ENCODE results near the gene PPIL1. TPM values are rescaled to one million over a fixed set of nuclear protein-coding genes. Genes with fewer than 3 reads are reported as not detected.
A peak's percentile ranks its signal among the peaks of the same experiment; 100 is the strongest.

The PPIL1 gene
- total RNA-seq, 4 donors from 2014 or later = 4.1 to 16.6 (median 7.7) TPM

GRCh38 chr6:36832313-36832712, 42.3 kb downstream of the PPIL1 start:
- no peak for DNase-seq (ENCODE audit: low spot score in 2 of 2)
- H3K36me3 ChIP-seq = no peaks in the 10 kb centered on the region
- 97% methylated on average over 5 of the region's 5 CpGs for WGBS
- TF ChIP-seq POLR2AphosphoS5 (IDR thresholded peaks at IDR 0.05) (no peak), EP300 (IDR thresholded peaks at IDR 0.05) (no peak), POLR2A (IDR thresholded peaks at IDR 0.05) (no peak)
- TF ChIP-seq, protein P1, sequence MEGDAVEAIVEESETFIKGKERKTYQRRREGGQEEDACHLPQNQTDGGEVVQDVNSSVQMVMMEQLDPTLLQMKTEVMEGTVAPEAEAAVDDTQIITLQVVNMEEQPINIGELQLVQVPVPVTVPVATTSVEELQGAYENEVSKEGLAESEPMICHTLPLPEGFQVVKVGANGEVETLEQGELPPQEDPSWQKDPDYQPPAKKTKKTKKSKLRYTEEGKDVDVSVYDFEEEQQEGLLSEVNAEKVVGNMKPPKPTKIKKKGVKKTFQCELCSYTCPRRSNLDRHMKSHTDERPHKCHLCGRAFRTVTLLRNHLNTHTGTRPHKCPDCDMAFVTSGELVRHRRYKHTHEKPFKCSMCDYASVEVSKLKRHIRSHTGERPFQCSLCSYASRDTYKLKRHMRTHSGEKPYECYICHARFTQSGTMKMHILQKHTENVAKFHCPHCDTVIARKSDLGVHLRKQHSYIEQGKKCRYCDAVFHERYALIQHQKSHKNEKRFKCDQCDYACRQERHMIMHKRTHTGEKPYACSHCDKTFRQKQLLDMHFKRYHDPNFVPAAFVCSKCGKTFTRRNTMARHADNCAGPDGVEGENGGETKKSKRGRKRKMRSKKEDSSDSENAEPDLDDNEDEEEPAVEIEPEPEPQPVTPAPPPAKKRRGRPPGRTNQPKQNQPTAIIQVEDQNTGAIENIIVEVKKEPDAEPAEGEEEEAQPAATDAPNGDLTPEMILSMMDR (IDR thresholded peaks at IDR 0.05) = no peak
- no peak overlapping the region for H3K4me3 ChIP-seq
- H3K9me3 ChIP-seq = no peaks in the 10 kb centered on the region
- H3K27me3 ChIP-seq = no peaks in the 10 kb centered on the region
- H3K4me1 ChIP-seq = peaks cover 36% of the 10 kb centered on the region
- H3K27ac ChIP-seq = no peak overlapping the region

- Histone ChIP-seq H3K4me3 (no peak overlapping the region), H3K27me3 (no peaks in the 10 kb centered on the region)
- no peak for TF ChIP-seq POLR2A (IDR thresholded peaks at IDR 0.05)
- TF ChIP-seq POLR2AphosphoS5 (IDR thresholded peaks at IDR 0.05) = no peak
- TF ChIP-seq, protein P1 (IDR thresholded peaks at IDR 0.05) = no peak
- TF ChIP-seq EP300 (IDR thresholded peaks at IDR 0.05) = no peak
Observed at GRCh38 chr6:36830577-36830976, 44.0 kb downstream of the PPIL1 start.

DNA sequence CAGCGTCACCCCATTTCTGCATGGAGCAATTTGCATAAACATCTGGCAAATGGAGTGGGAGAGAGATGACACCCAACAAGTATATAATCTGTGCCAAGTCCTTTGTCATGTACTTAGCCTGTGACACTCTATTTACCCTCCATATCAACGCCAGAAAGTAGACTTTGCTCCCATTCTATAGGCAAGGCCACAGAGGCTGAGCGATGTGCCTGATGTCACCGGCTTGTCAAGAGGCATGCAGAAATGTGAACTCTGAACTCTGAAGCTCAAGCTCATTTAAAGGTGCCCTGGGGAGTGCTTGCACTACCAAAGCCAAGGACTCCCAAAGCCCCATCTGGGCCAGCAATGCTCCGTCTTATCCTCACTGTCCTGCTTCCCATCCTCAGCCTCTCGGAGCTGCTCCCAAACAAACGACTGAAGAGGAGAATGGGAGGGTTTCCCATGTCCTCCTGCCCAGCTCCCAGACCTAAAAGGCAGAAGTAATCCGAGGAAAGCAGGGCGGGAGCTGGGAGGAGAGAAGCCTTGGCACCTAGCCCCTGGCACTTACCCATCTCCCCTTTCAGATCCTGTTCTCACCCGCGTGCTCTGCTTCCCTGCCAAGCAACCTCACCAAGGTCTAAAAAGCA, 44.6 kb downstream of the PPIL1 start:
- Histone ChIP-seq H3K27me3 (no peaks in the 10 kb centered on the region), H3K4me1 (peaks cover 48% of the 10 kb centered on the region), H3K27ac (peak overlapping the region; percentile 14), H3K4me3 (no peak overlapping the region), H3K36me3 (no peaks in the 10 kb centered on the region), H3K9me3 (no peaks in the 10 kb centered on the region)
- 9% methylated on average over 10 of the region's 11 CpGs for WGBS
- TF ChIP-seq POLR2AphosphoS5 (IDR thresholded peaks at IDR 0.05) (no peak), EP300 (IDR thresholded peaks at IDR 0.05) (no peak), POLR2A (IDR thresholded peaks at IDR 0.05) (no peak)
- TF ChIP-seq, protein P1 (IDR thresholded peaks at IDR 0.05) = no peak
- DNase-seq (ENCODE audit: low spot score in 2 of 2) = peak in 1 of 2 donors; percentile 78

More at GRCh38 chr6:36830577-36830976, 44.0 kb downstream of the PPIL1 start:
- H3K27ac ChIP-seq = peak overlapping the region; percentile 14
- H3K4me1 ChIP-seq = peaks cover 49% of the 10 kb centered on the region
- H3K9me3 ChIP-seq = no peaks in the 10 kb centered on the region
- 36% methylated on average over 2 of the region's 2 CpGs for WGBS
- no peaks in the 10 kb centered on the region for H3K36me3 ChIP-seq
- no peak for DNase-seq (ENCODE audit: low spot score in 2 of 2)

- no peaks in the 10 kb centered on the region for H3K9me3 ChIP-seq
- WGBS = 32% methylated on average over 19 of the region's 19 CpGs
- H3K4me3 ChIP-seq = no peak overlapping the region
- peak overlapping the region; percentile 57 for H3K27ac ChIP-seq
- DNase-seq (ENCODE audit: low spot score in 2 of 2) = no peak
- H3K36me3 ChIP-seq = no peaks in the 10 kb centered on the region
- H3K27me3 ChIP-seq = no peaks in the 10 kb centered on the region
- TF ChIP-seq, protein P1 (IDR thresholded peaks at IDR 0.05) = no peak
- H3K4me1 ChIP-seq = peaks cover 43% of the 10 kb centered on the region
Observed at GRCh38 chr6:36827261-36828079, 47.1 kb downstream of the PPIL1 start.

GRCh38 chr6:36826520-36827227, 47.9 kb downstream of the PPIL1 start:
- Histone ChIP-seq H3K36me3 (no peaks in the 10 kb centered on the region), H3K27ac (peak overlapping the region; percentile 57), H3K4me3 (no peak overlapping the region), H3K9me3 (no peaks in the 10 kb centered on the region), H3K4me1 (peaks cover 45% of the 10 kb centered on the region), H3K27me3 (no peaks in the 10 kb centered on the region)
- WGBS = 86% methylated on average over 17 of the region's 19 CpGs
- no peak for DNase-seq (ENCODE audit: low spot score in 2 of 2)
- TF ChIP-seq, protein P1 (IDR thresholded peaks at IDR 0.05) = no peak
- TF ChIP-seq POLR2A (IDR thresholded peaks at IDR 0.05) (no peak), EP300 (IDR thresholded peaks at IDR 0.05) (no peak), POLR2AphosphoS5 (IDR thresholded peaks at IDR 0.05) (no peak)
